ENCODE data around the gene REM2.

DNA sequence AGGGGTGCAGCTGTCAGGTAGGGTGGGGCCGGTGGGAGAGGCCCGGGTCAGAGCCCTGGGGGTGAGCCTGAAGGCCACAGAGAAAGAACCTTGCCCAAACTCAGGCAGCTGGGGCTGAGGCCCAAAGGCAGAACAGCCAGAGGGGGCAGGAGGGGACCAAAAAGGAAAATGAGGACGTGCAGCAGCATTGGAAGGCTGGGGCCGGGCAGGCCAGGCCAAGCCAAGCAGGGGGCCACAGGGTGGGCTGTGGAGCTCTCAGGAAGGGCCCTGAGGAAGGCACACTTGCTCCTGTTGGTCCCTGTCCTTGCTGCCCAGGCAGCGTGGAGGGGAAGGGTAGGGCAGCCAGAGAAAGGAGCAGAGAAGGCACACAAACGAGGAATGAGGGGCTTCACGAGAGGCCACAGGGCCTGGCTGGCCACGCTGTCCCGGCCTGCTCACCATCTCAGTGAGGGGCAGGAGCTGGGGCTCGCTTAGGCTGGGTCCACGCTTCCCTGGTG, 36.2 kb upstream of the REM2 start:
- TF ChIP-seq, protein P1, sequence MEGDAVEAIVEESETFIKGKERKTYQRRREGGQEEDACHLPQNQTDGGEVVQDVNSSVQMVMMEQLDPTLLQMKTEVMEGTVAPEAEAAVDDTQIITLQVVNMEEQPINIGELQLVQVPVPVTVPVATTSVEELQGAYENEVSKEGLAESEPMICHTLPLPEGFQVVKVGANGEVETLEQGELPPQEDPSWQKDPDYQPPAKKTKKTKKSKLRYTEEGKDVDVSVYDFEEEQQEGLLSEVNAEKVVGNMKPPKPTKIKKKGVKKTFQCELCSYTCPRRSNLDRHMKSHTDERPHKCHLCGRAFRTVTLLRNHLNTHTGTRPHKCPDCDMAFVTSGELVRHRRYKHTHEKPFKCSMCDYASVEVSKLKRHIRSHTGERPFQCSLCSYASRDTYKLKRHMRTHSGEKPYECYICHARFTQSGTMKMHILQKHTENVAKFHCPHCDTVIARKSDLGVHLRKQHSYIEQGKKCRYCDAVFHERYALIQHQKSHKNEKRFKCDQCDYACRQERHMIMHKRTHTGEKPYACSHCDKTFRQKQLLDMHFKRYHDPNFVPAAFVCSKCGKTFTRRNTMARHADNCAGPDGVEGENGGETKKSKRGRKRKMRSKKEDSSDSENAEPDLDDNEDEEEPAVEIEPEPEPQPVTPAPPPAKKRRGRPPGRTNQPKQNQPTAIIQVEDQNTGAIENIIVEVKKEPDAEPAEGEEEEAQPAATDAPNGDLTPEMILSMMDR (IDR thresholded peaks at IDR 0.05; ENCODE audit: low read depth, low read length) = no peak
- no peak for TF ChIP-seq EZH2phosphoT487 (IDR thresholded peaks at IDR 0.05; ENCODE audit: low read depth)
